Brain pericyte (primary cell): ENCODE results near the gene LGALS12.

ENCODE experiments used
- DNase-seq: peaks from one replicate; pipeline ENCODE4 v3.0.0-alpha.2; 2012; ENCODE audit warnings: low read depth, low spot score

LGALS12 gene

GRCh38 chr11:63560506-63561180 lies 54.8 kb downstream of the LGALS12 start:
- DNase-seq: no peak

- DNase-seq: no peak
These were observed 57.5 kb downstream of the LGALS12 start, which contains the start of gene PLAAT2 for GRCh38 chr11:63563201-63564055. PLAAT2 (minus strand) TSS chr11:63563379; CDS start chr11:63563324, 55 bp downstream.

- no peak for DNase-seq
These were observed 58.3 kb downstream of the LGALS12 start for GRCh38 chr11:63564056-63564774.

GRCh38 chr11:63564784-63565350 lies 59.0 kb downstream of the LGALS12 start:
- DNase-seq: no peak
